ENCODE data around the gene PQBP1.

PQBP1 gene

GRCh38 chrX:48945517-48946348 is 48.0 kb downstream of the PQBP1 start (continued):
- TF ChIP-seq PATZ1 (tag by site-specific recombination; IDR thresholded peaks at IDR 0.05) (no peak), ZIC2 (tag by site-specific recombination; IDR thresholded peaks at IDR 0.05) (no peak), ZSCAN5A (tag by site-specific recombination; IDR thresholded peaks at IDR 0.05) (no peak), ZNF785 (tag by site-specific recombination; IDR thresholded peaks at IDR 0.05) (no peak), ZNF23 (tag by site-specific recombination; IDR thresholded peaks at IDR 0.05; ENCODE audit: borderline replicate concordance) (no peak), PRDM10 (tag by site-specific recombination; IDR thresholded peaks at IDR 0.05) (no peak), ZNF174 (tag by site-specific recombination; IDR thresholded peaks at IDR 0.05) (no peak), ZNF707 (tag by site-specific recombination; IDR thresholded peaks at IDR 0.05) (no peak), ZNF266 (tag by site-specific recombination; IDR thresholded peaks at IDR 0.05; ENCODE audit: low read depth) (no peak), ZNF645 (tag by site-specific recombination; IDR thresholded peaks at IDR 0.05) (no peak), EGR2 (tag by site-specific recombination; IDR thresholded peaks at IDR 0.05; ENCODE audit: low read depth) (no peak), ELK4 (IDR thresholded peaks at IDR 0.05; ENCODE audit: borderline replicate concordance, low read depth, low read length) (no peak), ZNF37A (tag by site-specific recombination; IDR thresholded peaks at IDR 0.05) (no peak), ZNF776 (tag by site-specific recombination; IDR thresholded peaks at IDR 0.05; ENCODE audit: borderline replicate concordance) (no peak), RBAK (tag by site-specific recombination; IDR thresholded peaks at IDR 0.05) (no peak), ZNF654 (tag by site-specific recombination; IDR thresholded peaks at IDR 0.05; ENCODE audit: low read depth) (peak; percentile 62), GFI1B (tag by site-specific recombination; IDR thresholded peaks at IDR 0.05) (no peak), ZNF701 (tag by site-specific recombination; IDR thresholded peaks at IDR 0.05) (no peak), ZNF274 (IDR thresholded peaks at IDR 0.05; ENCODE audit: low read length) (no peak), ZNF274 (tag by site-specific recombination; IDR thresholded peaks at IDR 0.05; ENCODE audit: borderline replicate concordance) (no peak), PBX3 (CRISPR knock-in tag; IDR thresholded peaks at IDR 0.05) (no peak), ZNF18 (tag by site-specific recombination; IDR thresholded peaks at IDR 0.05) (no peak), ZNF19 (tag by site-specific recombination; IDR thresholded peaks at IDR 0.05; ENCODE audit: low read depth) (no peak), YY1 (tag by site-specific recombination; IDR thresholded peaks at IDR 0.05) (no peak), KLF17 (tag by site-specific recombination; IDR thresholded peaks at IDR 0.05) (no peak), ZNF544 (tag by site-specific recombination; IDR thresholded peaks at IDR 0.05) (no peak)
